Suprapubic skin (tissue), 4 donors: Measurements from ENCODE around the gene MUSK.

ENCODE experiments used
- EP300 ChIP-seq: sonication (generic); formaldehyde crosslinking; IDR thresholded peaks from one replicate; pipeline ENCODE4 v1.6.1; 2017; ENCODE audit warnings: antibody characterized with exemption
- POLR2A ChIP-seq, 2 donors: fragments of 450-650 bp; IDR thresholded peaks; one replicate each; pipeline ENCODE4 v1.6.1; 2017; ENCODE audit warnings: antibody characterized with exemption in 2 of 2, mild to moderate bottlenecking in 2 of 2, moderate library complexity in 2 of 2
- POLR2AphosphoS5 ChIP-seq, 3 donors: sonication (generic); formaldehyde crosslinking; IDR thresholded peaks; one replicate each; pipeline ENCODE4 v1.6.1; 2017; ENCODE audit warnings: antibody characterized with exemption in 3 of 3
- TF ChIP-seq, protein P1 (sequence below), 2 donors: fragments of 200-600 bp in 1 of 2; fragments of 450-650 bp in 1 of 2; sonication (generic) in 1 of 2; IDR thresholded peaks; one replicate each; pipeline ENCODE4 v1.5.1; 2016 to 2019; ENCODE audit warnings: antibody characterized with exemption in 2 of 2, mild to moderate bottlenecking in 1 of 2, moderate library complexity in 1 of 2

DNA sequence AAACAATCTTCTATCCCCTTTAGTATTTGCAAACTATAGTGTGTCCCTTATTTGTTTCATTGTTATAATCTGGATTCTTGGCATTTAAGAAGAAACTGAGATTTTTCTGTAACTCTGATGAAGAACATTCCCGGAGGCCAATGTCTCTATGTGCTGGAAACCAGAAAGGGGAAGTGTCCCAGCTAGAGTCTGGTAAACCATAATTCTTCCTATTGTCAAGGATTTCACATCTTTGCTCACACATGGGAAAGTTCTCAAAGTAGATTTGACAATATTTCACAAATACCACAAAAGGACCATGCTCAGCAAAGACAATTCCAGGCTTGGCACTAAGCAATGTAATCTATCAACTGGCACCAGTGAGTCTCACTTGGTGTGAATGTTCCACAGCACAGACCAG is 146.8 kb downstream of the MUSK start:
- TF ChIP-seq POLR2A (IDR thresholded peaks at IDR 0.05) (no peak), EP300 (no peak), POLR2AphosphoS5 (IDR thresholded peaks at IDR 0.05) (no peak)
- TF ChIP-seq, protein P1, sequence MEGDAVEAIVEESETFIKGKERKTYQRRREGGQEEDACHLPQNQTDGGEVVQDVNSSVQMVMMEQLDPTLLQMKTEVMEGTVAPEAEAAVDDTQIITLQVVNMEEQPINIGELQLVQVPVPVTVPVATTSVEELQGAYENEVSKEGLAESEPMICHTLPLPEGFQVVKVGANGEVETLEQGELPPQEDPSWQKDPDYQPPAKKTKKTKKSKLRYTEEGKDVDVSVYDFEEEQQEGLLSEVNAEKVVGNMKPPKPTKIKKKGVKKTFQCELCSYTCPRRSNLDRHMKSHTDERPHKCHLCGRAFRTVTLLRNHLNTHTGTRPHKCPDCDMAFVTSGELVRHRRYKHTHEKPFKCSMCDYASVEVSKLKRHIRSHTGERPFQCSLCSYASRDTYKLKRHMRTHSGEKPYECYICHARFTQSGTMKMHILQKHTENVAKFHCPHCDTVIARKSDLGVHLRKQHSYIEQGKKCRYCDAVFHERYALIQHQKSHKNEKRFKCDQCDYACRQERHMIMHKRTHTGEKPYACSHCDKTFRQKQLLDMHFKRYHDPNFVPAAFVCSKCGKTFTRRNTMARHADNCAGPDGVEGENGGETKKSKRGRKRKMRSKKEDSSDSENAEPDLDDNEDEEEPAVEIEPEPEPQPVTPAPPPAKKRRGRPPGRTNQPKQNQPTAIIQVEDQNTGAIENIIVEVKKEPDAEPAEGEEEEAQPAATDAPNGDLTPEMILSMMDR (IDR thresholded peaks at IDR 0.05), result no peak
